NCI-H460 (cell line): ENCODE measurements around the gene ITIH6. TPM values are rescaled to one million over a fixed set of nuclear protein-coding genes. Genes with fewer than 3 reads are reported as not detected.

Experiments
- DNase-seq: peaks from one replicate; pipeline ENCODE4 v3.0.0-alpha.2; 2016; ENCODE audit warnings: low read depth; ENCODE audit errors: extremely low read depth
- small RNA-seq, 2 experiments: library from RNA; depleted of rRNA; stranded (forward); fragments of <200 nt; gene quantifications; one replicate each; pipeline ENCODE3, GENCODE V24; 2014
- total RNA-seq: library from RNA; depleted of rRNA; stranded (reverse); fragments of >200 nt; shearing (Covaris generic); gene quantifications from 2 replicates; pipeline ENCODE4 v1.2.3, GENCODE V29; 2014; rRNA removed

ITIH6 gene
- total RNA-seq, 1 experiment from 2014 or later = 0.02 TPM

DNA sequence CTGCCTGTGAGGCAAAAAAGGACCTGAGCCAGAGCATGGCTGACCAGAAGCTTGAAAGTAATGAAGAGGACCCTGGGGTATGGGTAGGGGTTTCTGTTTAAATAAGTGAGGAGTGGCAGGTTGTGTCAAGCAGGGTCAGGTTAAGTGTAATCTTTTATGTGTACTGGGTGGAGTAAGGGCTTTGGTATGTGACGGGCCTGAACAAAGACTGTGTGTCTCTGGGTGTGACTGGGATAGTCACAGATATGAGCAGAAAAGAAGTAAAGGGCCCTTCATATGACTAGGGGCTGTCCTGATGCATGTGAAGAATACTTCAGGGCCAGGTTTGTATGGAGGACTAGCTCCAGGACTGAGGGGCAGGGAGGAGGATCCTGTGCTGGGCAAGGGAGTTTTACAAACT lies 82.4 kb downstream of the ITIH6 start:
- no peak for DNase-seq

DNA sequence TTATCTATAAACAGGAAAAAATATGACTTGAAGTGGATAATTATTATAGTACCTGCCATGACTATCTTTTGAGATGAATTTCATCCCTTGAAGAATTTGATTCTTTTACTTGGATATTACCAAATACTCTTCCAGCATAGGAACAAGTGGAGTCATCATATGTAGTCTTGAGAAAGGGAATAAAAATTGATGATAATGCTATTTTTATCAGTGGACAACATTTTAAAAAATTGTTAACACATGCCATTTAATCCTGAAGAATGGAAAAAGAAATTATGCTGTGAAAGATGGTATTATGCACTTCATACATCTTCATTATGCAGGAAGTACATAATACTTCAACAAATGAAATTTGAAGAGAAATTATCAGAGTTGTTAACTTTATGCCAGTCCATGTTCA lies 83.6 kb downstream of the ITIH6 start:
- DNase-seq = no peak

DNA sequence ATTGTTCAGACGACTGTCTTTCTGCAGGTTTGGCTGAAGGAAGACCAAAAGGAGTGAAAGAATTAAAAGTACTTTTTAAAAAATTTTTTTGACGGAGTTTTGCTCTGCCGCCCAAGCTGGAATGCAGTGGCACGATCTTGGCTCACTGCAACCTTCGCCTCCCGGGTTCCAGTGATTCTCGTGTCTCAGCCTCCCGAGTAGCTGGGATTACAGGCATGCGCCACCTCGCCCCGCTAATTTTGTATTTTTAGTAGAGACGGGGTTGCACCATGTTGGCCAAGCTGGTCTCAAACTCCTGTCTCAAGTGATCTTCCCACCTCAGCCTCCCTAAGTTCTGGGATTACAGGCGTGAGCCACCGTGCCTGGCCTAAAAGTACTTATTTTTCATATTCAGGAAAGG lies 86.3 kb downstream of the ITIH6 start:
- no peak for DNase-seq

DNA sequence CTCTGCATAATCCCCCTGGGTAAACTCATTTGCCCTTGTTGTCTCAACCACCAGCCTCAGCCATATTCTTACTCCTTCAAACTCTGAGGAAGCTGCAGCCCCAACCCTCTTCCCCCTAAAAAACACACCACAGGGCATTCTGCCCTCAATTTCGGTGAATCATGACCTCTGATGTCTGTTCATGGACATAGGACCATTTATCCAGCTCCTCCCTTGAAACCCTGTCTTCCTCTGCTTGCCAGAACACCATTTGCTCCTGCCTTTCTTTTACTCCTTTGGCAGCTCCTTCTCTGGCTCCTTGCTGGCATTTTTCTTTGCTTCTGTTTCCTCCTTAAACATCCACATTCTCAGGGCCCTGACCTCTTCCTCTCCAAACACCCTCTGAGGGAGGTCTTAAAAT lies 87.1 kb downstream of the ITIH6 start:
- no peak for DNase-seq

DNA sequence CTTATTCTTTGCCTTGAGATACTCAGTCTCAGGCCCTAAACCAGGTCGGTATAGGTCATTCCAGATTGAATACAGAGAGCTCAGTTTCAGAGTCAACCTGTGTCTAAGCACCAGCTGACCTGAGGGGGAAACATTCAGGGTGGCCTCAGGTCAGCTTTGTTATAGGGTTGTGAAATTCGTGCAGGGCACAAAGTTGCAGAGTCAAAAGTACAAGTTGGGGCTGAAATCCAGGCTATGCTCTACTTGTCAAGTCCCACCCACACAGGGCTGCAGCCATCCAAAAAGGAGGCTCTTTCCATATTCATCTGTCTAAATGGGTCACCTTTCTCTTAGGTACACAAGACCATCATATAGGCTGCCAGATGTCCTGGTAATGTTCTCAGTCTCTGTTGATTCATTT lies 89.7 kb downstream of the ITIH6 start:
- DNase-seq = no peak

Small RNA genes within 50 kb of the gene (small RNA-seq; reads per million reads assigned to genes)
- 0 reads per million in 2 experiments for gene AL049732.1
- gene SNORA11 = 2.3 to 5.5 reads per million in 2 experiments

Other genes with a start within 250 kb of the ITIH6 start
- gene MAGED2, start 9.5 kb upstream of the ITIH6 start, total RNA-seq = 48.9 and 60.3 TPM in 2 replicates
- 0.22 and 0.89 TPM in 2 replicates for gene TRO, start 122.6 kb upstream of the ITIH6 start, total RNA-seq
- 0.35 TPM in 1 of 2 replicates, not detected in the other for gene PFKFB1, start 195.9 kb upstream of the ITIH6 start, total RNA-seq
- 15.3 and 17.4 TPM in 2 replicates for gene APEX2, start 202.1 kb upstream of the ITIH6 start, total RNA-seq
- not detected in 2 replicates for gene ALAS2, start 232.7 kb upstream of the ITIH6 start, total RNA-seq